Osteoblast (primary cell): Measurements from ENCODE around the gene SLC6A5. TPM values are rescaled to one million over a fixed set of nuclear protein-coding genes. Genes with fewer than 3 reads are reported as not detected.

ENCODE experiments used
- DNase-seq: peaks from one replicate; pipeline ENCODE4 v3.0.0; 2011; ENCODE audit warnings: low spot score, mixed read lengths; ENCODE audit not compliant: insufficient read length; ENCODE audit errors: missing footprints
- H2AFZ ChIP-seq: 2 replicates; pipeline ENCODE4 v1.6.0; 2011; ENCODE audit warnings: mild to moderate bottlenecking, low read length
- H3K27ac ChIP-seq: 2 replicates; pipeline ENCODE4 v1.5.1; 2011; ENCODE audit warnings: mild to moderate bottlenecking, low read depth, low read length, moderate library complexity
- H3K27me3 ChIP-seq: 2 replicates; pipeline ENCODE4 v1.6.0; 2012; ENCODE audit warnings: mild to moderate bottlenecking, control low read depth, inconsistent platforms, low read length, moderate library complexity; ENCODE audit not compliant: insufficient read depth
- H3K36me3 ChIP-seq: 2 replicates; pipeline ENCODE4 v1.5.1; 2011; ENCODE audit warnings: mild to moderate bottlenecking, low read length, control low read depth, moderate library complexity; ENCODE audit not compliant: insufficient read depth
- H3K4me1 ChIP-seq: 2 replicates; pipeline ENCODE4 v1.5.1; 2011; ENCODE audit warnings: mild to moderate bottlenecking, low read length, control low read depth, moderate library complexity; ENCODE audit not compliant: insufficient read depth
- H3K4me2 ChIP-seq: 2 replicates; pipeline ENCODE4 v1.6.0; 2011; ENCODE audit warnings: mild to moderate bottlenecking, low read length; ENCODE audit not compliant: insufficient read depth
- H3K4me3 ChIP-seq: fragments of 200-600 bp; sonication (generic); 3 replicates; pipeline ENCODE4 v1.5.1; 2012; ENCODE audit warnings: mild to moderate bottlenecking, low read length, inconsistent platforms; ENCODE audit not compliant: insufficient read depth
- H3K79me2 ChIP-seq: 2 replicates; pipeline ENCODE4 v1.6.0; 2012; ENCODE audit warnings: mild to moderate bottlenecking, low read length, control low read depth, inconsistent platforms; ENCODE audit not compliant: insufficient read depth
- H3K9me3 ChIP-seq: 2 replicates; pipeline ENCODE4 v1.5.1; 2011; ENCODE audit warnings: low read depth, low read length, control low read depth
- H4K20me1 ChIP-seq: 2 replicates; pipeline ENCODE4 v1.6.0; 2012; ENCODE audit warnings: mild to moderate bottlenecking, low read length, control low read depth; ENCODE audit not compliant: insufficient read depth
- CTCF ChIP-seq: IDR thresholded peaks from 2 replicates; pipeline ENCODE4 v1.5.1; 2011; ENCODE audit warnings: mild to moderate bottlenecking, low read depth, low read length, moderate library complexity; ENCODE audit errors: extremely low read depth
- total RNA-seq: library from RNA; depleted of rRNA; stranded (reverse); fragments of >200 nt; gene quantifications from 2 replicates; pipeline ENCODE4 v1.2.3, GENCODE V29; 2012

SLC6A5 gene
- total RNA-seq, 1 donor: not detected

- Histone ChIP-seq H3K4me2 (no peak overlapping the region), H3K36me3 (no peaks in the 10 kb centered on the region), H3K27ac (no peak overlapping the region), H3K9me3 (no peaks in the 10 kb centered on the region), H4K20me1 (no peaks in the 10 kb centered on the region), H3K27me3 (no peaks in the 10 kb centered on the region), H3K4me3 (no peak overlapping the region), H2AFZ (no peak overlapping the region), H3K79me2 (no peaks in the 10 kb centered on the region), H3K4me1 (no peaks in the 10 kb centered on the region)
- no peak for DNase-seq
- no peak for TF ChIP-seq CTCF
Observed at GRCh38 chr11:20626279-20626678, 26.9 kb downstream of the SLC6A5 start.

- no peak for TF ChIP-seq CTCF
- DNase-seq: no peak
- no peaks in the 10 kb centered on the region for H4K20me1 ChIP-seq
- no peaks in the 10 kb centered on the region for H3K9me3 ChIP-seq
- no peak overlapping the region for H3K4me3 ChIP-seq
- H3K4me2 ChIP-seq: no peak overlapping the region
- H3K27ac ChIP-seq: no peak overlapping the region
- H3K27me3 ChIP-seq: no peaks in the 10 kb centered on the region
- no peaks in the 10 kb centered on the region for H3K79me2 ChIP-seq
- no peaks in the 10 kb centered on the region for H3K36me3 ChIP-seq
- H3K4me1 ChIP-seq: no peaks in the 10 kb centered on the region
- H2AFZ ChIP-seq: no peak overlapping the region
Observed at GRCh38 chr11:20627026-20627425, 27.6 kb downstream of the SLC6A5 start.

- Histone ChIP-seq H2AFZ (no peak overlapping the region), H3K27me3 (no peaks in the 10 kb centered on the region), H3K4me2 (no peak overlapping the region), H3K36me3 (no peaks in the 10 kb centered on the region), H3K4me1 (no peaks in the 10 kb centered on the region), H3K9me3 (no peaks in the 10 kb centered on the region), H4K20me1 (no peaks in the 10 kb centered on the region), H3K27ac (no peak overlapping the region), H3K4me3 (no peak overlapping the region), H3K79me2 (no peaks in the 10 kb centered on the region)
- no peak for DNase-seq
- TF ChIP-seq CTCF: no peak
Observed at GRCh38 chr11:20627701-20628100, 28.3 kb downstream of the SLC6A5 start.

- Histone ChIP-seq H3K4me1 (no peaks in the 10 kb centered on the region), H3K4me3 (no peak overlapping the region), H3K9me3 (no peaks in the 10 kb centered on the region), H3K79me2 (no peaks in the 10 kb centered on the region), H3K4me2 (no peak overlapping the region), H3K36me3 (no peaks in the 10 kb centered on the region), H3K27me3 (no peaks in the 10 kb centered on the region), H2AFZ (no peak overlapping the region), H4K20me1 (no peaks in the 10 kb centered on the region), H3K27ac (no peak overlapping the region)
- TF ChIP-seq CTCF: no peak
- no peak for DNase-seq
Observed at GRCh38 chr11:20631519-20632168, 32.2 kb downstream of the SLC6A5 start.
